Hypothalamus (tissue), 51 donors: ENCODE results near the gene CCDC182.

ENCODE experiments used
- DNase-seq, 51 donors: peaks; one replicate each; lab custom pipeline; 2025; lab: John Stamatoyannopoulos, UW

CCDC182 gene

DNA sequence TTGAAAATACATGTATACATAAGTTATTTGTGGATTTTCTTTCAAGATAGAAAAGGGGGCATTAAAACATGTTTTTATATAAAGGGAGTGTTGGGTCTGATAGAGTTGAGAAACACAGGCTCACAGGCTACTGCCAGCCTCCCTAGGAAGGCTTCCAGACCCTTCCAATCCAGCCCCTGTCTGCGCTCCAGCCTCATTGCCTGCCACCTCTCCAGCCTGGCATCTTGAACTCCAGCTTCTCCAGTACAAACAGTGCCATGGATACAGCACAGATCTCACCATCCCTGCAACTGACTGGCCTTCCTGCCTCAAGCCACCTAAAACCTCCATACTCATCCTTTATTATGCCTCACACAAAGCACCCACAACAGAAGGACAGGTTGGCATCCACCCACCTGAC, 40.7 kb downstream of the CCDC182 start:
- DNase-seq = no peak

DNA sequence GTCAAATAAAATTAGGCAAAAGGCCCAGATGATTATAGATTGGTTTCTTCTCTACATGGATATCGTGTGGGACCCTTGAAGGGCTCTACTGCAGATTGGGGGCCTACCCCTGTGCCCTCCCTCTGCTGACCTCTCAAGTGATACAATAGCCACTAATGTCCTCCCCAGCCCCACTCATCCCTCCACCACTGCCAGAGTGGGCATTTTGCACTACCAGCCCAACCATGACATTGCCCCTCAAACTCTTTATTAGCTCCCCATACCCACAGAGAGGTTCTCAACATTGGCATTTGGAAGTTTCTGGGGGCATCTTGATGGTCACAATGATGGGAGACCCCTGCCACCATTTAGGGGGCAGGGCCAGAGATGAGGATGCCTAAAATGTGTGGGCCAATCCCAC, 41.8 kb downstream of the CCDC182 start:
- no peak for DNase-seq

- no peak for DNase-seq
Observed at GRCh38 chr17:57701124-57701523, 44.0 kb downstream of the CCDC182 start.

GRCh38 chr17:57699751-57700219, 45.3 kb downstream of the CCDC182 start:
- no peak for DNase-seq

GRCh38 chr17:57697891-57698711, 47.0 kb downstream of the CCDC182 start:
- no peak for DNase-seq

- DNase-seq = no peak
Observed at GRCh38 chr17:57697197-57697596, 47.9 kb downstream of the CCDC182 start.

- DNase-seq = no peak
Observed at GRCh38 chr17:57696050-57696449, 49.0 kb downstream of the CCDC182 start.
